Sigmoid colon (tissue), 7 donors: ENCODE results near the gene KASH5. TPM values are rescaled to one million over a fixed set of nuclear protein-coding genes. Genes with fewer than 3 reads are reported as not detected.

Experiments used
- DNase-seq: peaks from one replicate; pipeline ENCODE4 v3.0.0-alpha.2; 2019
- H3K27ac ChIP-seq, 4 donors: fragments of 200-600 bp; sonication (generic); one replicate each; pipeline ENCODE4 v1.5.1; 2016 to 2019; ENCODE audit warnings: mild to moderate bottlenecking in 1 of 4
- H3K27me3 ChIP-seq, 3 donors: fragments of 200-600 bp; sonication (generic); one replicate each; pipeline ENCODE4 v1.5.1; 2019; ENCODE audit warnings: mild to moderate bottlenecking in 1 of 3
- H3K36me3 ChIP-seq, 4 donors: fragments of 200-600 bp; sonication (generic); one replicate each; pipeline ENCODE4 v1.5.1; 2016 to 2019
- H3K4me1 ChIP-seq, 4 donors: fragments of 200-600 bp; sonication (generic); one replicate each; pipeline ENCODE4 v1.5.1; 2017 to 2019
- H3K4me3 ChIP-seq, 4 donors: fragments of 200-600 bp; sonication (generic); one replicate each; pipeline ENCODE4 v1.5.1; 2017 to 2019; ENCODE audit warnings: mild to moderate bottlenecking in 2 of 4, moderate library complexity in 1 of 4
- H3K9me3 ChIP-seq, 4 donors: fragments of 200-600 bp in 3 of 4; sonication (generic) in 3 of 4; one replicate each; pipeline versions ENCODE4 v1.5.1 to v1.6.1; 2013 to 2019
- CTCF ChIP-seq, 4 experiments: fragments of 450-650 bp in 3 of 4; fragments of 200-600 bp in 1 of 4; IDR thresholded peaks; one replicate each; pipeline ENCODE4 v1.5.1; 2016 to 2019; ENCODE audit warnings: antibody characterized with exemption in 4 of 4, mild to moderate bottlenecking in 3 of 4, moderate library complexity in 2 of 4
- EP300 ChIP-seq, 4 donors: sonication (generic); formaldehyde crosslinking; IDR thresholded peaks; one replicate each; pipeline ENCODE4 v1.6.1; 2017; ENCODE audit warnings: antibody characterized with exemption in 4 of 4
- POLR2A ChIP-seq, 2 donors: fragments of 450-650 bp; IDR thresholded peaks; one replicate each; pipeline ENCODE4 v1.6.1; 2016; ENCODE audit warnings: antibody characterized with exemption in 2 of 2, mild to moderate bottlenecking in 2 of 2, moderate library complexity in 2 of 2
- POLR2AphosphoS5 ChIP-seq, 4 donors: sonication (generic); formaldehyde crosslinking; IDR thresholded peaks; one replicate each; pipeline ENCODE4 v1.6.1; 2017; ENCODE audit warnings: antibody characterized with exemption in 4 of 4
- WGBS, 2 donors: extraction: QIAGEN DNeasy Blood & Tissue Kit; methylation state at CpG; one replicate each; pipeline ENCODE4 v1.1.7; 2013; 5-methylcytosine and 5-hydroxymethylcytosine counted together
- intact Hi-C: fragments of 100-400 bp; cut with DNase I; formaldehyde crosslinking; loops from one replicate; pipeline ENCODE4 v1.15.1; 2023
- polyA plus RNA-seq, 3 donors: library from polyadenylated mRNA; stranded (reverse); fragments of 200-250 nt; gene quantifications; one replicate each; pipeline ENCODE4 v1.2.3, GENCODE V29; 2013
- total RNA-seq, 4 donors: library from RNA; depleted of rRNA; stranded (reverse); fragments of >200 nt; gene quantifications; one replicate each; pipeline ENCODE4 v1.1.0, GENCODE V29; 2016
- donor health status: healthy with polysubstance abuse.
- donor health status: Bipolar disorder and iron deficiency.
- donor health status: healthy.

Gene KASH5
- total and polyA plus RNA-seq, 7 donors, result 0.04 TPM; not detected in 6

GRCh38 chr19:49361438-49362047 is 26.5 kb upstream of the KASH5 start:
- intact Hi-C loops, result loop anchor here (1.0 kb wide), 1 partner anchor 22 kb away; no protein-coding TSS in a partner anchor
- TF ChIP-seq CTCF (IDR thresholded peaks at IDR 0.05), result peak in 1 of 4 experiments; percentile 3
- TF ChIP-seq EP300 (IDR thresholded peaks at IDR 0.05), result peak in 1 of 4 donors; percentile 7
- TF ChIP-seq POLR2AphosphoS5 (IDR thresholded peaks at IDR 0.05), result peak; percentile 62 to 74 (median 70)
- TF ChIP-seq POLR2A (IDR thresholded peaks at IDR 0.05), result peak; percentile 31 to 58
- Histone ChIP-seq H3K9me3 (no peaks in the 10 kb centered on the region), H3K27me3 (no peaks in the 10 kb centered on the region), H3K27ac (peak overlapping the region; percentile 93 to 98 (median 96)), H3K4me3 (peak overlapping the region; percentile 76 to 92 (median 85)), H3K36me3 (peaks cover 0 to 34% (median 13%) of the 10 kb centered on the region in 4 donors), H3K4me1 (peaks cover 0 to 35% (median 28%) of the 10 kb centered on the region in 4 donors)
- WGBS, 2 donors, result 2 to 8% methylated on average over 27 of the region's 27 CpGs
- DNase-seq, result peak; percentile 95

- Histone ChIP-seq H3K27me3 (no peaks in the 10 kb centered on the region), H3K9me3 (no peaks in the 10 kb centered on the region), H3K4me3 (peak within 1 kb of the TSS; percentile 76 to 92 (median 85)), H3K4me1 (peaks cover 0 to 34% (median 22%) of the 10 kb centered on the region in 4 donors), H3K36me3 (peaks cover 0 to 26% (median 12%) of the 10 kb centered on the region in 4 donors), H3K27ac (peak within 1 kb of the TSS; percentile 93 to 98 (median 96))
- 1 to 2% methylated on average over 52 of the region's 52 CpGs for WGBS, 2 donors
- intact Hi-C loops, result no loop called here
- peak; percentile 91 for DNase-seq
- TF ChIP-seq EP300 (IDR thresholded peaks at IDR 0.05) (no peak), POLR2AphosphoS5 (IDR thresholded peaks at IDR 0.05) (peak; percentile 83 to 90 (median 90)), POLR2A (IDR thresholded peaks at IDR 0.05) (peak; percentile 58 to 73), CTCF (IDR thresholded peaks at IDR 0.05) (no peak)
Measured at GRCh38 chr19:49362048-49362928, 25.8 kb upstream of the KASH5 start, which contains the start of gene TEAD2. TSS of gene TEAD2 (minus strand) at chr19:49362416. CDS start at chr19:49360075, 2,341 bp downstream.

GRCh38 chr19:49362929-49363267 is 25.2 kb upstream of the KASH5 start:
- peak overlapping the region; percentile 93 to 98 (median 96) for H3K27ac ChIP-seq
- H3K4me3 ChIP-seq, result peak overlapping the region; percentile 76 to 92 (median 85)
- no peaks in the 10 kb centered on the region for H3K9me3 ChIP-seq
- no peaks in the 10 kb centered on the region for H3K27me3 ChIP-seq
- intact Hi-C loops, result loop anchor here (1.0 kb wide), 1 partner anchor 80 kb away; no protein-coding TSS in a partner anchor
- WGBS, 2 donors, result 1% methylated on average over 14 of the region's 14 CpGs
- peaks cover 0 to 20% (median 9%) of the 10 kb centered on the region in 4 donors for H3K36me3 ChIP-seq
- peak; percentile 86 for DNase-seq
- peaks cover 0 to 34% (median 20%) of the 10 kb centered on the region in 4 donors for H3K4me1 ChIP-seq
- TF ChIP-seq POLR2A (IDR thresholded peaks at IDR 0.05), result no peak
- no peak for TF ChIP-seq POLR2AphosphoS5 (IDR thresholded peaks at IDR 0.05)
- no peak for TF ChIP-seq EP300 (IDR thresholded peaks at IDR 0.05)
- no peak for TF ChIP-seq CTCF (IDR thresholded peaks at IDR 0.05)

- H3K4me1 ChIP-seq, result peaks cover 0 to 34% (median 20%) of the 10 kb centered on the region in 4 donors
- peak within 1 kb of the TSS; percentile 76 to 92 (median 85) for H3K4me3 ChIP-seq
- H3K9me3 ChIP-seq, result no peaks in the 10 kb centered on the region
- TF ChIP-seq POLR2A (IDR thresholded peaks at IDR 0.05), result peak; percentile 78 to 84
- TF ChIP-seq POLR2AphosphoS5 (IDR thresholded peaks at IDR 0.05), result peak; percentile 91 to 95 (median 94)
- peak in 1 of 4 donors; percentile 10 for TF ChIP-seq EP300 (IDR thresholded peaks at IDR 0.05)
- TF ChIP-seq CTCF (IDR thresholded peaks at IDR 0.05), result peak in 1 of 4 experiments; percentile 21
- intact Hi-C loops, result loop anchor here (1.0 kb wide), 1 partner anchor 80 kb away; no protein-coding TSS in a partner anchor
- H3K36me3 ChIP-seq, result peaks cover 0 to 14% (median 6%) of the 10 kb centered on the region in 4 donors
- H3K27me3 ChIP-seq, result no peaks in the 10 kb centered on the region
- H3K27ac ChIP-seq, result peak within 1 kb of the TSS; percentile 93 to 98 (median 96)
- WGBS, 2 donors, result 1 to 3% methylated on average over 46 of the region's 46 CpGs
- peak; percentile 100 for DNase-seq
Measured at GRCh38 chr19:49363268-49364082, 24.6 kb upstream of the KASH5 start, which contains the start of gene DKKL1. TSS of gene DKKL1 (plus strand) at chr19:49363877. CDS start at chr19:49363999, 122 bp downstream.
